ENCODE measurements around the gene THAP4.

The THAP4 gene

GRCh38 chr2:241560883-241561474, 76.0 kb downstream of the THAP4 start:
- ChIA-PET CTCF (no interaction called here), POLR2A (interaction anchor here (0.6 to 2.0 kb wide), 3 partner anchors 14 to 710 kb away, joined by 3 to 12 read pairs (median 4); no protein-coding TSS in a partner anchor)
- peak overlapping the region; percentile 70 for H3K4me3 ChIP-seq (ENCODE audit: low read depth, low read length)
- no peak for DNase-seq (ENCODE audit: low read depth, low spot score)
- no peak for TF ChIP-seq CTCF (IDR thresholded peaks at IDR 0.05; ENCODE audit: insufficient read depth, low read length, missing control alignments)

GRCh38 chr2:241560162-241560882, 76.6 kb downstream of the THAP4 start:
- no peak for DNase-seq (ENCODE audit: low read depth, low spot score)
- ChIA-PET CTCF (interaction anchor here (1.1 kb wide), 1 partner anchor 38 kb away, joined by 3 read pairs; no protein-coding TSS in a partner anchor), POLR2A (interaction anchor here (0.6 to 2.0 kb wide), 6 partner anchors 13 to 709 kb away, joined by 3 to 12 read pairs (median 4); no protein-coding TSS in a partner anchor)
- no peak for TF ChIP-seq CTCF (IDR thresholded peaks at IDR 0.05; ENCODE audit: insufficient read depth, low read length, missing control alignments)
- peak overlapping the region; percentile 70 for H3K4me3 ChIP-seq (ENCODE audit: low read depth, low read length)

GRCh38 chr2:241559323-241560161, 77.4 kb downstream of the THAP4 start:
- peak overlapping the region; percentile 70 for H3K4me3 ChIP-seq (ENCODE audit: low read depth, low read length)
- TF ChIP-seq CTCF (IDR thresholded peaks at IDR 0.05; ENCODE audit: insufficient read depth, low read length, missing control alignments): no peak
- ChIA-PET POLR2A (interaction anchor here (1.0 to 2.0 kb wide), 5 partner anchors 13 to 708 kb away, joined by 3 to 12 read pairs (median 4); no protein-coding TSS in a partner anchor), CTCF (interaction anchor here (1.1 kb wide), 1 partner anchor 39 kb away, joined by 3 read pairs; no protein-coding TSS in a partner anchor)
- DNase-seq (ENCODE audit: low read depth, low spot score): no peak

GRCh38 chr2:241558532-241559322, 78.2 kb downstream of the THAP4 start, which contains the start of gene BOK:
BOK (plus strand) TSS chr2:241558745; CDS start chr2:241559484, 739 bp downstream.
- CTCF ChIA-PET: interaction anchor here (1.1 to 1.8 kb wide), 3 partner anchors 11 to 54 kb away, joined by 3 to 10 read pairs (median 3); no protein-coding TSS in a partner anchor
- POLR2A ChIA-PET: interaction anchor here (0.6 to 2.0 kb wide), 6 partner anchors 11 to 85 kb away, joined by 3 to 12 read pairs (median 4); no protein-coding TSS in a partner anchor
- H3K4me3 ChIP-seq (ENCODE audit: low read depth, low read length): peak within 1 kb of the TSS; percentile 70
- TF ChIP-seq CTCF (IDR thresholded peaks at IDR 0.05; ENCODE audit: insufficient read depth, low read length, missing control alignments): no peak
- no peak for DNase-seq (ENCODE audit: low read depth, low spot score)

- DNase-seq (ENCODE audit: low read depth, low spot score): no peak
- H3K4me3 ChIP-seq (ENCODE audit: low read depth, low read length): no peak overlapping the region
- CTCF ChIA-PET: interaction anchor here (1.8 kb wide), 1 partner anchor 9 kb away, joined by 10 read pairs; no protein-coding TSS in a partner anchor
- no peak for TF ChIP-seq CTCF (IDR thresholded peaks at IDR 0.05; ENCODE audit: insufficient read depth, low read length, missing control alignments)
- POLR2A ChIA-PET: interaction anchor here (0.6 kb wide), 1 partner anchor 175 kb away, joined by 3 read pairs; no protein-coding TSS in a partner anchor
Observed at GRCh38 chr2:241556746-241557145, 80.2 kb downstream of the THAP4 start.
